GM18505 (cell line): ENCODE results near the gene MEIS2.

Source experiments
- ATAC-seq: cut with Tn5 transposase; IDR thresholded peaks from one replicate; pipeline ENCODE4 v1.9.1; 2021; ENCODE audit not compliant: unreplicated experiment
- POLR2A ChIP-seq: IDR thresholded peaks from 4 replicates; pipeline ENCODE4 v1.6.1; 2011; ENCODE audit warnings: borderline replicate concordance; ENCODE audit not compliant: insufficient read depth, insufficient read length; ENCODE audit errors: extremely low read depth

The MEIS2 gene

DNA sequence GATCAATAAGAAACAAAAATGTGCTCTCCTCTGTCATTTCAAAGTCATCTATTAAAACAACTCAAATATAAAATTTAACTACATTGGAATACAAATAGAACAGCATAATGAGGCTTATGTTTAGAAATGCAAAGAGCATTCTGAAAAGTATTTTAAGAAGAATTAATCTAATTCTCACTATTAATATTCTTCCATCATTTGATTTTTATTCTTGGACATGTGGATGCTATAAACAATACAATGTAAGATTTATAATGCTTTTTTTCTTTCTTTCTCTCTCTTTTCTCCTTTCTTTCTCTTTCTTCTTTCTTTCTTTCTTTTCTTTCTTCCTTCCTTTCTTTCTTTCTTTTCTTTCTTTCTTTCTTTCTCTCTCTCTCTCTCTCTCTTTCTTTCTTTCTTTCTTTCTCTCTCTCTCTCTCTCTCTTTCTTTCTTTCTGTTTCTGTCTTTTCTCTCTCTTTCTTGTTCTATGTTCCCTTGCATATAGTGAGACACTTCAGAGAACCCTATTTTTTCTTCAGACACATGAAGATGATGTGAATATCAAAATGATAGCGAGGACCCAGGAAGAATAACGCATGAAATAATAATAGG is 32.6 kb upstream of the MEIS2 start:
- no peak for TF ChIP-seq POLR2A
- ATAC-seq = no peak

DNA sequence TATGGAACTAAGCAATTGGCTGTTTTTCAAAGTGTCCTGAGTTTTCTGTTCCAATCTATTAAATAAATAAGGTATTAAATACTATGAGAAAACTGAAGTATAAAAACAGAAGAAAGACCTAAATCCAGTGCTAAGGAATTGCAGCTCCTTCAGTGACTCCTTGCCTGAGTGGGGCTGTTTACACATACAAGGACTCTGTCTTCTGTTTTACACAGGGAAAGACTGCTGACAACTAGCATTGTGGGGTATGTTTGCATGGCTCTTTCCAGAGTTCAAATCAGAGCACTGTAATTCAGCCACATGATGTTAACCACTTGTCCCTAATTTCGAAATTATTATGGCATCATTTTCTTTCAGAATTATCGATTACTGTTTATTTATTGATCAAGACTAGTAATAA is 31.3 kb upstream of the MEIS2 start:
- ATAC-seq = no peak
- no peak for TF ChIP-seq POLR2A

DNA sequence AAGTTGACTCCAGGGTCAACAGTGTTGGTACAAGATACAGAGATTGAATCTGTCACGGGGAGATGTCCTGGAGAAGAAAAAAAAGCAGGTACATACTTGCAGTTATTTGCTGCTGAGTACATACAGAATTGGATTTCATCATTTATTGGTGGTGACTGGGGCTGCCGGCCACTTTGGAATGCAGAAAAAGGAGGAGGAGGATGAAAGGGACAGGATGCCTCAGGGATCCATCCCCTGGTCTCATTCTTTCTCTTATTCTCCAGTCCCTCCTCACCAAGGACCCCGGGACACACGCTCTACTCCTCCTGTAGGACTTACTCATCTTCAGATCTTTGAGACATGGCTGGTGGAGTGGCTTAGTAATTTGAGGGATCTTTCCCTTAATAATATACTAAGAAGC is 30.0 kb upstream of the MEIS2 start:
- no peak for TF ChIP-seq POLR2A
- ATAC-seq = no peak

DNA sequence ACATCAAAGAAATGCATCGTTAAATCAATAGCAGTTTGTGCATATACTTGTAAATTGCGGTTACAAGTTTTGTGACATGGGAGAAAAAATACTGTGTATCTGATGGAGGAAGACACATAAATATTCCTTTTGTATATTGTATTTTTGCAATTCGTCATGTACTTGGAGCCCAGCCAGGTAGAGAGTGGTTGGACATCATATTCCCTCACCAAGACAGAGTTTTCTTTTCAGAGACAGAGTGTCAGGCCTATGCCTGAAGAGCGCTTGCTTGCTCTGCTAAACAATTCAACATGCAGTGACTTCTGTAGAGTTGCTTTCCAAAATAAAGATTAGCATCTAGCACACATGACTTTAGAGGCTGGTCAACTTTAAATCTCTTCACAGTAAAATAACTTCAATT is 24.8 kb upstream of the MEIS2 start:
- ATAC-seq = no peak
- no peak for TF ChIP-seq POLR2A

DNA sequence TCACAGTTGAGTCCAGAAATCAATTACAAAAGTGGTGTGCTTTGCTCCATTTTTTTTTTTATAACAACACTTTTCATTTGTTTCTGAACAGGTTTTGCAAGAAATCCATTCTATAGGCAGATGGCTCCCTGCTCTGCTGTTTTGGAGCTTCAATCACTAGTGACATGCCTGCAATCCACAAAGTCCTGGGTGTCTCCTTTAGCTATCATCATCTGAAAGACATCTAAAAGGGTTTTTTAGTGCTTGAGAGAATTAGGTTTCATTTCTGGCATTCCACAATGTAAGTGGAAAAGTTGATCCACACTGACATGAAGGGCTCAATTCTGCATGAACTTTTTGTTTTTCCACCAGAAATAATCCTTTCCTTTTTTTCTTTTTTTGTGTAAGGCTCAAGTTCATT is 24.0 kb upstream of the MEIS2 start:
- no peak for TF ChIP-seq POLR2A
- no peak for ATAC-seq

DNA sequence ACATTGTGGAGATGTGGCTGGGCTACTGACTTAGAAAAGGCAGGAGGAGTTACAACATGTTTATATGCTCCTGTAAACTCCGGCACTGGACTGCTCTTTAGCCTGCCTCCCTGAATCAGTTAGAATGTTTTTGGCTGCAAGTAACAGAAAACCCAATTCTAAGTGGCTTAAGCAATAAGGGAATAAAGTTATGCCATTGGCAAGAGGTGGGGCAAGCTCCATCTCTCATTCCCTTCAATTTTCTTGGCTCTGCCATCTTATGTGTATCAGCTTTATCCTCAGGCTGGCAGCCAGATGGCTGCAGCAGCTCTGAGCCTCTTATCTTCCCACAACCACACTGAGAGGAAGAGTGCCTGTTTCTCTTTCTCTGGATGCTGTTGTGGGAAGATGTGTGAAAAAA is 22.4 kb upstream of the MEIS2 start:
- ATAC-seq = no peak
- TF ChIP-seq POLR2A = no peak

DNA sequence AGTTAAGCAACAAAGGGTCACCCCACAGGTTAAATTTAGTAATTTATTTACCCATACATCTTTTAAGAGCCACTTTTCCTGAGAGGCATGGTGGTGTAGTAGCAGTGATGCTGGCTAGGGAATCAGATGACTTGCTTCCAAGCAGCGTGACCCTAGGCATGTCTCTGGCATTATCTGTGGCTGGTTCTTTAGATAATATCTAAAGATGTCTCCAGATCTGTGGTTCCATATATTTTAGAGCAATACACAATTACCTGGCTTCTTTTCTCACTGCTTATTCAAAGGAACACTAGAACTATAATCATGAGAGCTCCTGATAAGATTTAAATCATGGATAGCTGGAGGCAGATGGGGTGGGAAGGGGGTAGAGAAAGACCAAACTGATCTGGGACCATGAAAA is 21.1 kb upstream of the MEIS2 start:
- no peak for TF ChIP-seq POLR2A
- no peak for ATAC-seq

DNA sequence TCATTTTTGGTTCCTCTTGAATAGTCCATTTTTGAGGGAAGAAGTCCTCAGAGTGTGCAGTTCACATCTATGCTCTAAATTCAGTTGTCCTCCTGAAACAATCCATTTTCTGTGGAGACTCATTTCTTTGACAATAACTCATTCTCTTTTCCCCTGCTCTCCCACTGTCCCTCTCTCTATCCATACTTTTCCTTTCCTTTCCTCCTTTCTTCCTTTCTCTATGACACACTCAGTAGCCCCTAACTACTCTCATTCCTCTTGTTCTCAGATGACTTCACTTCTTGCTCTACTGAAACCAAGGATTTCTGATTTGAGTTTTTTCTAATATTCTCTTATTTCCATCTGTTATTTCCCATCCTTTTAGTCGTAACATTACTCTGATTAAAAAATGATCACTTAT is 16.7 kb upstream of the MEIS2 start:
- TF ChIP-seq POLR2A = no peak
- ATAC-seq = no peak

DNA sequence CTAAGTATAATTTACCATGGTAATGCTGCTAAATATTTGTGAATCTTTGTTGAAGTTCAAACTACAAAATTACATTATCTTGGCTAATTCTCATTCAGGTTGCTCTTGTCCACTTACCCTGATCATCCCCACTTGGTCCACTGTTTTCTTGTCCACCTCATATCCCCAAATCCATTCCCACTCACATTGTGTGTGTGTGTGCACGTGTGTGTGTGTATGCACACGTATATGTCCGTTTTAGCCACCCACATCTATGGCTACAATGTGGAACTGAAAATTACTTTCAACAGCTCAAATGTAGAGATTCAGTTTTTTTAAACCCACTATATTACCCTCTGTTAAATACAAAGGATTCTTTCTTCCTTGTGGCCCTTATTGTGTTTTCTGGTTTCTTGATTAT is 15.2 kb upstream of the MEIS2 start:
- TF ChIP-seq POLR2A = no peak
- ATAC-seq = no peak

DNA sequence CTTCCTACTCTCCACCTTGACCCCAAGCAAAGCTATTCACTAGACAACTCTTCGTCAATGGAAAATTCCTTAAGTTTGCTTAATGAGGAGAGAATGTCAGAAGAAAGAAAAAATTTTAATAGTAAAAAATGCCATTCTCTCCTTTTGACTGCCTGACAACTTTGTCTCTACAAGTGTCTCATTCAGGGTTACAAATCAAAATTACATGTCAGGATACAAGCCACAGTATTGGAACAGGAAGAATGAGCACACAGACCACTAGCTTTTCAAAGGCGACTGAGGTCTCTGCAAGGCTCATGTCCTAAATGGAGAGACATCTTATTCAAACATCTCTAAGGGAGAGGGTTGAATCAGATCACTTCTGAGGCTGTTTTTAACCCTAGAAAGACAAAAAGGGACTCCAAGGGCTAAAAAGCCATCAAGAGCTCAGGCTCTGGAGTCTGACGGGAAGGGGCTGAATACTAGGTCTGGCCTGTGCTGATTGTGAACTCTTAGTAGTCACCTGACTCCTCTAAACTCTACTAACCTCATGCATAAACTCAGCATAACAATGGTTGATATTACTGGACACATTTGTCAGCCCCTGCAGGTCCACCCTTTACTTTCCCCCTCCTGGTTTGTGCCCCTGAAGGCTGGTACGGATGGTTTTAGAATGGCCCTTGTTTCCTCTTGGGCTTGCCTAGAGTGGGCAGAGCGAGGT is 12.8 kb upstream of the MEIS2 start:
- TF ChIP-seq POLR2A = no peak
- no peak for ATAC-seq

DNA sequence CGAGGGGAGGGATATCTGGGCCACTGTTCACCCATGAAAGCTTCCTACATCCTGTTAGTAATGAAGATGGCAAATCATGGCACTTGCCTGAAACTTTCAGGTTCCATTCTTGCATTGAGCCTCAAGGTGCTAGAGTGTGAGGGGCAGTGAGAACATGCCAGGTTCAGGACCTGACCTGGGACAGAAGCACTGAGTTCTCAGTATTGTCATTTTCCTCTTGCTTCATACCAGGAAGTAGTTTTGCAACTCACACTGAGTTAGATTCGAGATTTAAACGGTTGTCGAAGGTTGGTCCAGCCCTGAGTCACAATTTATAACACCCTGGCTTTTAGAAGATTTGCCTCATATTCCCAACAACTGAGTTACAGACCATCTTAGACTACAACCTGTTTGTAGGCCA is 11.8 kb upstream of the MEIS2 start:
- ATAC-seq = no peak
- no peak for TF ChIP-seq POLR2A

DNA sequence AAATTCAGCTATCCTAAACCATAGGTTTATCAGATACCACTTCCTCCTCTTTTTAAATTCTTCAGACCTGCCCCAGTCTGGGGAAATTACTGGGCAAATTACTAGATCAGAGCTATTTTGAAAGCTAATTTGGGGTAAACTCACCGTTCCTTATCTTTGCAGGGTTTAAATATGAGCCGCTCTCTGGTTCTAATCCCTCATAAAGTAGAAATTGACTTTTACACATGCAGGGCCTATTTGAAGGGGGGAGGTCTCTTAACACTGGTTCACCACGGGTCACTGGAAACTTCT is 11.0 kb upstream of the MEIS2 start:
- no peak for ATAC-seq
- TF ChIP-seq POLR2A = no peak

DNA sequence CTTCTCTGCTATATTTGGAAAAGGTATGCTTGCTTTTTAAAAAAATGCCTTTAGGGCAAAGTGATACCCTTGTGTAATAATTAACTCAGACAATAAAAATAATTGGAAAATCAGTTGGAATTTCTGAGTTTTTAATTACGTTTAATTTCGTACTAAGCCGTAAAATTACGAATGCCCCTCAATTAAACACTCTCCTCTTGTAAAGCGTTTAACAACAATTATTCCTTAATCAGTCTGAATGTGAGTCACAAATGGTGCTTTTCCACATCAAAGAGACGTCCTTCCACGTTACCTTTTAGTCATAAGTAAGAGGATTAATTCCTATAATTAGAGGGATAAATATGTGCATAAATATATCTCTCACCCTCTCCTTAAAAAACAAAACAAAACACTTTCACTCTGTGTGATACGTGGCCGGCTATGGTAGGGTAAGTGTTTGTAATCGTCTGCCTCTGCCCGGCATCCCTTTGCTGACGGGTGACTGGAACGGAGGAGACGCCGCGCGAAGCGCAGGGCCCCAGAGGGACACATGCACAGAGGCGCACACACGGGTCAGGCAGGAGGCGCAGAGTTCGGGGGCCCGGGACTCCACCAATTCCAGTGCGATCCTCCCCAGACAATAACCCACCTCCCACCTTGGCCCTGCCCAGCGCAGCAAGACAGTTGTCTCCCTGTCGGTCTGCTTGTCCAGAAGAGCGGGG is 9.7 kb upstream of the MEIS2 start:
- no peak for ATAC-seq
- TF ChIP-seq POLR2A = no peak

DNA sequence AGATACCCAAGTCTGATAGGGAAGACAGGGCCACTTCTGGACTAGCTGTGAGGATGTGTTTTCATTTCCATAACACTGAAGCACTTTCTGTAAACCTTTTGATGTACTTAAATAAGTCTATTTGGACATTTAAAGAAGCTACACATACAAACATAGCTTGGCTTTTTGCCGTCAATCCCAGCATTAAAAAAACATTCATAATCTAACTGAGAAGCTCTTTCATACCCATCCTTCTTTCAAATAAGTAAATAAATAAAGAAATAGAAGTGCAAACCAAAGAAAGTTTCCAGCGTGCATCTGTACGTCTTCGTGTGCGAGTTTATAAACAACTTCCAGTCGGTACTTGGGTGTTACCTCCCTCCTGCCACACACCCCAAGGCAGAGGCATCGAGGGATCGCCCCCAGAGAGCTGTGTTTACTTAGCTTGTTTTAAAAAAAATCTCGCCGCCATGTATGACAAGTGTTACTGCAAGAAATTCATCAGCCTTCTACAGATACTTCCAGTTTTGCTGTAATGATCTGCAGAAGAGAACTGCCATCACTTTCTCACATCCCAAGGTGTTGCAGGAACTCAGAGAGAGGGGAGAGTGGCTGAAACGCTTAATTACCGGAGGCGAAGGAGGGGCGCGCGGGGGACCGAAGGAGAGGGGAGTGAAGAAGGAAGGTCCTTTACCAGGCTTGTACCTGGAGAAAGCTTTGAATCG is 9.0 kb upstream of the MEIS2 start:
- no peak for TF ChIP-seq POLR2A
- no peak for ATAC-seq

DNA sequence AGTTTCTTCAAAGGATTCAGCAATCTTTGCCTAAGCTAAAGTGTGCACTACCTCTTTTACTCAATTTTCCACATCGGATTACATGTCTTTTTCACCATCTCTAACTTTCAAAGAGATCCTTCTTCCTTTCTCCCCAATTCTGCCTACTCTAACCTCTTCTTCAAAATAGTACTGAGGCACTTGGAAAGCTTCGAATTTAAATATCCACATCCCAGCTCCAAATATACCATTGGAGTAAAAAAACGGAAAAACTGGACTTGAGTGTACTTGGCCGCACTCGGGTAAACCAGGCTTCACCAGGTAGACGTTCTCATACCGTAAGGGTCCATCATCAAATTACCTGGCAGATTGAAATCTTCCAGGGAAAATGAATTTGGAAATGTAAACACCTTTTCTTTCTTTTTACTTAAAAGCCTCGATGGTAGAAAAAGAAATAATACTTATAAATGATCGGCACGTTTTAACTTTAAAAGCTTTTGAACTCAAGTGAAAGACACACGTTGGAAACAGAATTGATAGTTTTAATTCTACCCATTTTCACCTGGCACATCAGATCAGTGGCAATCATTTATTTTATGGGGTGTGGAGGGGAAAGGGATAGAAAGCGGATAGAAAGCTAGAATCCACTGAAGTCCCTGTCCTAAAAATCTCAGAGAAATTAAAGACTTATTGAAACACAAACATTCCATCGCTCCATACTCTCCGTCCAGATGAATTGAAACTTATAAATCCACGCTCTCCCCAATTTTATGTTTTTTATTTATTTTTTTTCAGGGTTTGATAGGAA is 8.2 kb upstream of the MEIS2 start:
- no peak for TF ChIP-seq POLR2A
- no peak for ATAC-seq
